DND-41 (cell line): ENCODE measurements around the gene PIEZO2.

Experiments used
- CTCF ChIP-seq: IDR thresholded peaks from 2 replicates; pipeline ENCODE4 v1.5.1; 2012; ENCODE audit warnings: borderline replicate concordance, low read length, moderate library complexity, mild to moderate bottlenecking; ENCODE audit not compliant: poor library complexity, severe bottlenecking; ENCODE audit errors: extremely low read depth
- EZH2 ChIP-seq: IDR thresholded peaks from 3 replicates; pipeline ENCODE4 v1.6.1; 2012; ENCODE audit warnings: borderline replicate concordance, low read depth, mild to moderate bottlenecking, moderate library complexity, low read length, inconsistent platforms; ENCODE audit not compliant: severe bottlenecking

- TF ChIP-seq CTCF (no peak), EZH2 (no peak)
Measured at GRCh38 chr18:11119550-11119949, 29.8 kb downstream of the PIEZO2 start.
